Thymus (tissue), 11 donors: ENCODE results near the gene C16orf95. TPM values are rescaled to one million over a fixed set of nuclear protein-coding genes. Genes with fewer than 3 reads are reported as not detected.

Source experiments
- DNase-seq, 9 donors: peaks; one replicate each; pipeline ENCODE4 v3.0.0-alpha.2; 2013; ENCODE audit warnings: low spot score in 9 of 9, low read depth in 6 of 9, missing footprints in 1 of 9
- H3K27ac ChIP-seq, 2 donors: one replicate each; pipeline ENCODE4 v1.5.1; 2013; ENCODE audit warnings: control low read depth in 1 of 2, low read depth in 1 of 2, low read length in 1 of 2, mild to moderate bottlenecking in 1 of 2, moderate library complexity in 1 of 2
- H3K27me3 ChIP-seq, 2 donors: one replicate each; pipeline ENCODE4 v1.5.1; 2013; ENCODE audit warnings: low read length in 1 of 2; ENCODE audit not compliant: control insufficient read depth in 2 of 2, insufficient read depth in 1 of 2
- H3K36me3 ChIP-seq, 2 donors: one replicate each; pipeline ENCODE4 v1.5.1; 2013; ENCODE audit warnings: low read length in 1 of 2, mild to moderate bottlenecking in 1 of 2, moderate library complexity in 1 of 2; ENCODE audit not compliant: control insufficient read depth in 2 of 2, insufficient read depth in 2 of 2
- H3K4me1 ChIP-seq, 2 donors: one replicate each; pipeline ENCODE4 v1.5.1; 2013; ENCODE audit warnings: low read length in 2 of 2; ENCODE audit not compliant: control insufficient read depth in 2 of 2, insufficient read depth in 2 of 2
- H3K4me3 ChIP-seq, 2 donors: one replicate each; pipeline ENCODE4 v1.5.1; 2013; ENCODE audit warnings: low read length in 2 of 2, control low read depth in 1 of 2, mild to moderate bottlenecking in 1 of 2
- H3K9me3 ChIP-seq, 2 donors: one replicate each; pipeline ENCODE4 v1.5.1; 2013; ENCODE audit warnings: low read length in 1 of 2, mild to moderate bottlenecking in 1 of 2; ENCODE audit not compliant: control insufficient read depth in 2 of 2, insufficient read depth in 1 of 2
- WGBS: extraction: QIAGEN DNeasy Blood & Tissue Kit; methylation state at CpG from one replicate; pipeline ENCODE4 v1.1.7; 2013; 5-methylcytosine and 5-hydroxymethylcytosine counted together
- polyA plus RNA-seq: library from polyadenylated mRNA; stranded (reverse); fragments of 200-250 nt; gene quantifications from one replicate; pipeline ENCODE4 v1.2.3, GENCODE V29; 2013
- total RNA-seq: library from RNA; stranded (reverse); fragments of 120-200 nt; gene quantifications from one replicate; pipeline ENCODE4 v1.2.4, GENCODE V29; 2013
- donor health status: healthy.

The C16orf95 gene
- total and polyA plus RNA-seq, 2 donors, result 2.9 to 5.0 TPM

DNA sequence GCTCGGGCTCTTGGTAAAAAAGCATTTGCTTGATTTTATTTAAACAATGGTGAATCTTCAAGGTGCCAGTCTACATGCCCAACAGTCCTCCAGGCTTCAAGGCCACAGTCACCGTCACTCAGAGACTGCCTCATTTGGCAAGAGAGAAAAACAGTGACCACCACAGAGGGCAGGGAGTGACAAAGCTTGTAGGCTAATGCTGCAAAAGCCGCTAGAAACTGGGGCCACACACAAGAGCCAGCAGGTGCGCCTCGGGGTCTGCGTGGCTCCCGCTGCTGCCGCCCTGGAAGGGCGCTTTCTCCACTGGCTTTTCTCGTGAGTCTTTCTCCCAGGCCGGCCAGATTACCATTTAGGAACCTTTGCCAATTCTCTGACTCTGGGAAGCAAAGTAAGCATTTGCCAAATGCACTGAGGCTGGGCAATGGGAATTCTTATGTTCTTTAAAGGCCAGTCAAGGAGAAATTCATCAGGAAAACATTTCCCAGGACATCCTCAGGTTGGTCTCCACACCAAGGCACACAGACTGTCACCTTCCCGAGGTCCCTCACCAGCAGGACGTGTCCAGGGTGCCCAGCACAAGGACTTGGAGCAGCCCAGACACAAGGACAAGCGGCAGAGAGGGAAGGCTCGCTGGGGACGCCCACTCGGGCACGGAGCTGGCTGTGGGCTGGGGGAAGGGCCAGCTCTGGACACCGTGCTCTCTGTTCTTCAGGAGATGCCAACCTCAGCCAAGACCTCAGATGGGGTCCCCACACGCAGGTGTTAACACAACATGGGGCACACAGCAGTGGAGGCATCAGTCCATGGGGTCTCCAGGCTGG is 12.5 kb upstream of the C16orf95 start:
- H3K27me3 ChIP-seq, result no peaks in the 10 kb centered on the region
- peaks cover 19 to 56% of the 10 kb centered on the region in 2 donors for H3K36me3 ChIP-seq
- H3K4me1 ChIP-seq, result peaks cover 0 to 3% of the 10 kb centered on the region in 2 donors
- no peak for DNase-seq
- no peak overlapping the region for H3K4me3 ChIP-seq
- 98% methylated on average over 20 of the region's 20 CpGs for WGBS
- no peaks in the 10 kb centered on the region for H3K9me3 ChIP-seq
- no peak overlapping the region for H3K27ac ChIP-seq

DNA sequence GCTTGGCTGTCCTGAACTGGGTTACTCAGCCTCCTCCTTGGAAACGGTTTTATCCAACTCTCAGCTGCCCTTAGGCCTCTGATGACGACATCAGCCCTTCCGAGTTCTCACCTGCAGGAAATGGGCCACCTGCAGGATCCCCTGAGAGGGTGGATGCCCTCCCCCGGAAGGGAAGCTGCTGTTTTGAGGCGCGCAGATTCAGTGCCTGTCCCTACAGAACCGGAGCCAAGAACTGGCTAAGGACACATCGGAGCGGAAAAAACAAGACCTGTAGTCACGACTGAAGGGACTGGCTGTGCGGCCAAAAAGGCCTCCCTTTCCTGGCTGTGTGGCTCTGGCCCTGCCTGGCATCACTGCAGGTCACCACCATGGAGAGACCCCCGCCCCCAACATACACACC is 11.7 kb upstream of the C16orf95 start:
- H3K4me1 ChIP-seq, result peaks cover 0 to 6% of the 10 kb centered on the region in 2 donors
- no peak overlapping the region for H3K4me3 ChIP-seq
- H3K27me3 ChIP-seq, result no peaks in the 10 kb centered on the region
- WGBS, result 96% methylated on average over 12 of the region's 12 CpGs
- peaks cover 15 to 48% of the 10 kb centered on the region in 2 donors for H3K36me3 ChIP-seq
- no peaks in the 10 kb centered on the region for H3K9me3 ChIP-seq
- no peak overlapping the region for H3K27ac ChIP-seq
- DNase-seq, result no peak

DNA sequence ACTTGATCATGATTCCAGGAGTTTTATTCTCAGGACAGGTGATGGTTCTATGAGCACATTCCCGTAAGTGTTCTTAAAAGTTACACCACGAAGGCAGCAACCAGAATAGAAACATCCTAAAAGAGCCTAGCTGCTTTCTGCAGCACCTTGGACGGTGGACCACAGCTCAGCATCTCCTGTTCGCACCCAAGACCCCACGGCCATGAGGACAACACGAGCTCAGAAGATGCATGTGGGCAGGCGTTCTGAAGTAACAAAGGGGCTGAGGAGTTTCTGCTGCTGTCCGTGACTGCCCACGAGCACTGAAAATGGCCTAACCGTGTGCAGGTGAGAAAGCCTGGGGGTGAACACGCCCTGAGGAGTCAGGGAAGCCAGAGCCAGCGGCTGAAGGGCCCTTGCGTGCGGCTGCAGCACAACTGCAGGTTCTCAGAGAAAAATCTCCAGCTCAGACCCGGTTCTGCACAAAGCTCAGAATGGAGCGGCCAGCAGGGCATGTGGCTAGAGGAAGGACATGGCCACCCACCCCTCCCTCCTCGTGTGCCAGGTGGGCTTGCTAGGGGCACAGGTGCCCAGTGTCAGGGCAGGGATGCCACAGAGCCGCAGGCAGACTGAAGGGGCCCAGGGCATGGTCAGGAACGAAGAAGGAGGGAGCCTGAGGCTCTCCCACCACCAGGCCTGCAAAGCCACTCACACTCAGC is 10.8 kb upstream of the C16orf95 start:
- Histone ChIP-seq H3K4me1 (peaks cover 0 to 6% of the 10 kb centered on the region in 2 donors), H3K27me3 (no peaks in the 10 kb centered on the region), H3K9me3 (no peaks in the 10 kb centered on the region), H3K36me3 (peaks cover 13 to 39% of the 10 kb centered on the region in 2 donors), H3K27ac (no peak overlapping the region), H3K4me3 (no peak overlapping the region)
- 97% methylated on average over 19 of the region's 19 CpGs for WGBS
- DNase-seq, result no peak

DNA sequence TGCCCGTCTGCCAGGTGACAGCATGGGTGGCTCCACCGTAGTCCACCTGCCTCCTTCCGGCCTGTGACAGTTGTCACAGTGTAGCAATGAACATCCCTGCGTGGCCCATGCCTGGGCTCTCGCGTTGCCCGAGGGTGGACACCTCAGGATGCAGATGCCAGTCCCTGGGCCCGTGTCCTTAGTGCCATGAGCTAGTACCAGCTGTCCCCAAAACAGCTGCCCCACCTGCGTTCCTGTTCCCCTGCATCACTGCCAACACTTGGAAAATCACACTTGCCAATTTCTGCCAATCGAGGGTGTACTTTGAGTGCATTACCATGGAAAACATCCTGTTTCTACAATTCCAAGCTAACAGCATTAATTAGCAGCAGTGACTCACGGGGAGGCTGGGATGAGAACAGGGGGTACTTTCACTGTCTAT is 9.0 kb upstream of the C16orf95 start:
- Histone ChIP-seq H3K27me3 (no peaks in the 10 kb centered on the region), H3K27ac (no peak overlapping the region), H3K9me3 (no peaks in the 10 kb centered on the region), H3K4me3 (no peak overlapping the region), H3K4me1 (peaks cover 0 to 6% of the 10 kb centered on the region in 2 donors), H3K36me3 (peaks cover 11 to 32% of the 10 kb centered on the region in 2 donors)
- DNase-seq, result no peak
- WGBS, result 96% methylated on average over 11 of the region's 11 CpGs

DNA sequence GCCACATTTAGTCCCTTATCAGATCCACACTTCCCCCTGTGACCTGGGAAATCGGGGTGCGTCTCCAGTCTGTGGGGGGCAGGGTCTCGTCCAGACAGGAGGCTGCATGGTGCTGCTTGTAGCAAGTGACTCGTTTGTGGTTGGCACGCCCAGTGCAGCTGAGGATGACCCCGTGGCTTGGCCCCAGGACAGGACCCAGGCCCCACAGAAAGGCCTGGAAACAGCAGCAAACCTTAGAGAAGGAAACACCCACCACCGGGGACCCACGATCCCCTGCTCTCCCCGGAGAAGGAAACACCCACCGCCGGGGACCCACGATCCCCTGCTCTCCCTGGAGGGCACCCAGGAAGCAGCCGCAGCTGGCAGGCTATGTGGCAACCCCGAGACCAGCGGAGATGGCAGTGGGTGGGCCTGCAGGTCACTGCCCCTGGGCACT is 8.2 kb upstream of the C16orf95 start:
- H3K4me1 ChIP-seq, result peaks cover 0 to 6% of the 10 kb centered on the region in 2 donors
- no peaks in the 10 kb centered on the region for H3K9me3 ChIP-seq
- H3K36me3 ChIP-seq, result peaks cover 11 to 24% of the 10 kb centered on the region in 2 donors
- no peaks in the 10 kb centered on the region for H3K27me3 ChIP-seq
- 79% methylated on average over 15 of the region's 15 CpGs for WGBS
- H3K27ac ChIP-seq, result no peak overlapping the region
- no peak overlapping the region for H3K4me3 ChIP-seq
- no peak for DNase-seq

DNA sequence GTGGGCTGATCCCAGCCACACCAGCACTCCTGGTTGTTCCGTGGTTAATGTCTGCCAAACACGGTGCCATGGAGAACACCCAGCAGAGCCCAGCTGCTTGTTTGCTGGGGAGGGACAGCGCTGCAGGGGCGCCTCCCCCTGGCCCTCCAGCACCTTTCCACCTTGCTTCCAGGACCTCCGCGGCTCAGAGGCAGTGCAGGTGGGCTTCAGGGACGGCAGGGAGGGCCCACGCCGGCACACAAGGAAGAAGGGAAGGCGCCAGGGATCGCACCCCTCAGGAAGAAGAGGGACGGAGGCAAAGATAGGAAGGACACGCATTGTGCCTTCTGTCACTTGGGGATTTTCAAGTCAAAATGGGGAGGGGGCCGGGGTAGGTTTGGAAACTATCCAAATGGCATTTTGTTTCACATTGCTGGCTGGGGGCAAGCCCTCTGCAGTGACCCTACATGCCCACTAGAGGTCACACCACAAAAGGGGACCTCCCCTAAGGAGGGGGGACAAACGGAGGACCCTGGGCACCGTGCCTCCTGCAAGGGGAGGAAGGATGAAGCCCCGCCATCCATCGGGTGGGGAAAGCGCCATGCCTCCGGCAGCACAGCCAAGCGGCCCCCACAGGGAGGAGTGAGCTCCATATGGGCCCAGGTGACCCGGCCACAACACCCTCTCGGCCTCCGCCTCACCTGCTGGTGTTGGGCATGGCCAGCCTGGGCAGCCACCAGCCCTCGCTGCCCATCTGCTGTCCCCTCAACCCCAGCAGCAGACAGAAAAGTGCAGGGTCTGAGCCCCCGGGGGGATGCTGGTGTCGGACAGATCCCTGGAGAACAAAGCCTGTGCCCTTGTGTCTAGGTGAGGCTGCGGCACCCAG is 7.5 kb upstream of the C16orf95 start:
- Histone ChIP-seq H3K36me3 (peaks cover 3 to 17% of the 10 kb centered on the region in 2 donors), H3K4me1 (peaks cover 0 to 6% of the 10 kb centered on the region in 2 donors), H3K27ac (no peak overlapping the region), H3K4me3 (no peak overlapping the region), H3K27me3 (no peaks in the 10 kb centered on the region), H3K9me3 (no peaks in the 10 kb centered on the region)
- 67% methylated on average over 28 of the region's 28 CpGs for WGBS
- DNase-seq, result peak in 5 of 9 donors; percentile 25 to 70 (median 48)

DNA sequence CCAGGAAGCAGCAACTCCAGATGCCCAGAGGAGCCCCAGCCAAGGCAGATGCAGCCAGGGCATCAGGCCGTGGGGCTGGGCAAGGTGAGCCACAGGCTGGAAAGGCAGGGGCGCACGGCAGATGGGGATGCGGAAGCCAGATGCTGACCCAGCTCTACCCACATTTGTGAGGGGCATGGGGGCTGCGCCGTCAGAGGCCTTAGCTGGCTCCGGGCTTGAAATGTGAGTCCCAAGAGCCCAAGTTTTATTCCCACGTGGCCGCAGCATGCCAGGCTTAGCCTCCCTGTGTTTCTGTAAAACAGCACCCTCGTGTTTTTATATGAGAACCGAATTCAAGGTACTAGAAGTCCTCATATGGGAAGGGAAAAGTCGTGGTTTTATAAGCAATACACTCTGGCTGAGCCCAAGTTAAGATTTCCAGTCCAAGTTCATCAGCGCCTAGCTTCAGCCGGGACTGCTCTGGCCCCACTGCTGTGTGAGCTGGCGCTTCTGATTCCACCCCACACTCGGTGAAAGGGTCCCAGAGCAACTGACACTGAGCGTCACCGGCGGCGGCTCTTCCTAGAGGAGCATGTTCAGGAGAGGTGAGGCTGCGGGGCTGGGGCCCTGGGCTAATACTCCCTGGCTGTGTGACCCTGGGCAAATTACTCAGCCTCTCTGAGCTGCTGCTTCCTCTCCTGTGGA is 6.7 kb upstream of the C16orf95 start:
- H3K36me3 ChIP-seq, result peaks cover 5 to 15% of the 10 kb centered on the region in 2 donors
- H3K27ac ChIP-seq, result no peak overlapping the region
- H3K9me3 ChIP-seq, result no peaks in the 10 kb centered on the region
- WGBS, result 97% methylated on average over 21 of the region's 21 CpGs
- no peak overlapping the region for H3K4me3 ChIP-seq
- DNase-seq, result no peak
- peaks cover 0 to 6% of the 10 kb centered on the region in 2 donors for H3K4me1 ChIP-seq
- H3K27me3 ChIP-seq, result no peaks in the 10 kb centered on the region

DNA sequence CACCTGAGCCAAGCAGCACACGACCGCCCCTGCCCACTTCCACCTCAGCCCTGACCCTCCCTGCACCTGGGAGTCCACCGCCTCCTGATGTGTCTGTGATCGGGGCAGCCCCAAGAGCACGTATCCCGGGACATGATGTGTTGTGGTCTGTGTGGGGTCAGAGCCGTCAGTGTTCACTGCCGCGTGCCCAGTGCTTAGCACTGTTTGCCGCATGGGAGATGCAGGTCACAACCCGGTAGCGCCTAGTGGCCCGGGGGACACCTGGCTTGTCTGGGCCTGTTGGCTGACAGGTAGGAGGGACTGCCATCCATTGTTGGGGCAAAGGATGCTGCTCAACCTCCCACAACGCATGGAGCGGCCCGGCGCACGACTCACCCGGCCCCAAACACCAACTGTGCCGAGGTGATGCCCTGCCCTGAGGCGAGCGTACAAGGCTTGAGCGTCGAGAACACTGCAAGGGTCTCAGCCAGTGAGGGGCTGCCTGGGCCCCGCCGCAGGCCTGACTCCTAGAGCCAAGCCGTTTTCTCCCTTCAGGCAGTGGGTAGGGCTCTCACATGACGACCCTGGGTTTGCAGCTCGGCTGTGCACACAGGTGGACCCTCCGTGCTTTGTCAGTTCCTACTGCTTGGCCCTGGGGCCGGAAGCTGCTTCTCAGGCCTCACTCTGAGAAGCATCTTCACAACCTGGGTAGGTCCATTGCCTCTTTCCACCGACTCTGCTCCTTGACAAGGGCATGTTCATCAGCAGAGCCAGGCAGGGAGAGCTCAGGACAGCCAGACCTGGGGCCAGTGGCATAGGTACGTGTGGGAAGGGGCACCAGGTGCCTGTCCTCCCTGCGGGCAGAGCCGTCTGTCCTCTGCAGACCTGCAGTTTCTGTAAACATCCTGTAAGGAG is 5.9 kb upstream of the C16orf95 start:
- WGBS, result 96% methylated on average over 35 of the region's 35 CpGs

More for the DNA sequence above, 5.9 kb upstream of the C16orf95 start:
- H3K27ac ChIP-seq, result no peak overlapping the region
- H3K36me3 ChIP-seq, result peaks cover 7 to 8% of the 10 kb centered on the region in 2 donors
- no peaks in the 10 kb centered on the region for H3K9me3 ChIP-seq
- no peaks in the 10 kb centered on the region for H3K27me3 ChIP-seq
- H3K4me1 ChIP-seq, result peaks cover 4 to 11% of the 10 kb centered on the region in 2 donors
- no peak overlapping the region for H3K4me3 ChIP-seq
- no peak for DNase-seq
